CD14-positive monocyte (primary cell): ENCODE measurements around the gene TNFSF8. TPM values are rescaled to one million over a fixed set of nuclear protein-coding genes. Genes with fewer than 3 reads are reported as not detected.
A peak's percentile ranks its signal among the peaks of the same experiment; 100 is the strongest.

Experiments
- DNase-seq, 3 donors: peaks; one replicate each; pipeline ENCODE4 v3.0.0-alpha.2; 2011 to 2022
- H2AFZ ChIP-seq: 2 replicates; pipeline ENCODE4 v1.6.0; 2012; ENCODE audit warnings: mild to moderate bottlenecking, low read depth, low read length, inconsistent platforms; ENCODE audit not compliant: insufficient read depth, poor library complexity, severe bottlenecking
- H3K27ac ChIP-seq, 2 donors: 1 replicate in 1 of 2; 2 replicates in 1 of 2; pipeline ENCODE4 v1.5.1; 2012 to 2013; ENCODE audit warnings: low read length in 2 of 2, control low read depth in 1 of 2, inconsistent platforms in 1 of 2, low read depth in 1 of 2, mild to moderate bottlenecking in 1 of 2
- H3K27me3 ChIP-seq, 2 donors: one replicate each; pipeline versions ENCODE4 v1.6.0 to v1.6.1; 2011 to 2013; ENCODE audit warnings: low read length in 2 of 2; ENCODE audit not compliant: control insufficient read depth in 2 of 2, insufficient read depth in 2 of 2
- H3K36me3 ChIP-seq, 2 donors: replicated peaks in 1 of 2; 1 replicate in 1 of 2; 2 replicates in 1 of 2; pipeline versions ENCODE4 v1.5.1 to v1.6.1; 2012 to 2013; ENCODE audit warnings: low read length in 2 of 2, control low read depth in 1 of 2, inconsistent platforms in 1 of 2, mild to moderate bottlenecking in 1 of 2; ENCODE audit not compliant: insufficient read depth in 2 of 2, control insufficient read depth in 1 of 2
- H3K4me1 ChIP-seq, 2 donors: 1 replicate in 1 of 2; 2 replicates in 1 of 2; pipeline versions ENCODE4 v1.5.1 to v1.6.1; 2012 to 2013; ENCODE audit warnings: low read length in 2 of 2, control low read depth in 1 of 2, inconsistent platforms in 1 of 2, mild to moderate bottlenecking in 1 of 2, moderate library complexity in 1 of 2; ENCODE audit not compliant: insufficient read depth in 2 of 2, control insufficient read depth in 1 of 2
- H3K4me2 ChIP-seq: replicated peaks from 2 replicates; pipeline ENCODE3; 2012; ENCODE audit warnings: low read length, moderate library complexity, mild to moderate bottlenecking; ENCODE audit not compliant: poor library complexity, severe bottlenecking; ENCODE audit errors: extremely low read depth
- H3K4me3 ChIP-seq, 3 experiments: fragments of 200-600 bp in 1 of 3; sonication (generic) in 1 of 3; replicated peaks in 1 of 3; 1 replicate in 2 of 3; 2 replicates in 1 of 3; pipeline ENCODE4 v1.5.1; 2011 to 2013; ENCODE audit warnings: low read length in 3 of 3, mild to moderate bottlenecking in 3 of 3, control low read depth in 2 of 3, low read depth in 2 of 3, inconsistent platforms in 1 of 3, moderate library complexity in 1 of 3
- H3K79me2 ChIP-seq: 2 replicates; pipeline ENCODE4 v1.6.0; 2012; ENCODE audit warnings: mild to moderate bottlenecking, control low read depth, inconsistent platforms, low read length, moderate library complexity; ENCODE audit not compliant: insufficient read depth
- H3K9ac ChIP-seq: 2 replicates; pipeline ENCODE4 v1.6.0; 2017; ENCODE audit warnings: low read length, mild to moderate bottlenecking; ENCODE audit not compliant: insufficient read depth, poor library complexity, severe bottlenecking
- H3K9me3 ChIP-seq, 2 donors: replicated peaks in 1 of 2; 1 replicate in 1 of 2; 2 replicates in 1 of 2; pipeline versions ENCODE4 v1.5.1 to v1.6.1; 2012 to 2013; ENCODE audit warnings: low read length in 2 of 2, control low read depth in 1 of 2; ENCODE audit not compliant: control insufficient read depth in 1 of 2, insufficient read depth in 1 of 2
- H4K20me1 ChIP-seq: 2 replicates; pipeline ENCODE4 v1.6.0; 2012; ENCODE audit warnings: mild to moderate bottlenecking, low read length, control low read depth, moderate library complexity; ENCODE audit not compliant: insufficient read depth
- H3K27ac Mint-ChIP-seq, 7 donors: one replicate each; pipeline ENCODE4 v1.8.0; 2020; ENCODE audit warnings: mild to moderate bottlenecking in 7 of 7, mixed read lengths in 7 of 7, moderate library complexity in 6 of 7, inconsistent platforms in 2 of 7
- H3K27me3 Mint-ChIP-seq, 3 donors: one replicate each; pipeline ENCODE4 v1.8.0; 2021 to 2022; ENCODE audit warnings: low read depth in 3 of 3, mild to moderate bottlenecking in 3 of 3, mixed read lengths in 3 of 3, moderate library complexity in 3 of 3, inconsistent platforms in 1 of 3
- H3K36me3 Mint-ChIP-seq, 2 donors: one replicate each; pipeline ENCODE4 v1.8.0; 2020; ENCODE audit warnings: mixed read lengths in 2 of 2, inconsistent platforms in 1 of 2, mild to moderate bottlenecking in 1 of 2
- H3K4me1 Mint-ChIP-seq: one replicate; pipeline ENCODE4 v1.8.0; 2020; ENCODE audit warnings: mild to moderate bottlenecking, mixed read lengths
- H3K4me3 Mint-ChIP-seq, 2 donors: one replicate each; pipeline ENCODE4 v1.8.0; 2020; ENCODE audit warnings: mild to moderate bottlenecking in 2 of 2, mixed read lengths in 2 of 2, moderate library complexity in 1 of 2
- H3K9me3 Mint-ChIP-seq, 7 donors: one replicate each; pipeline ENCODE4 v1.8.0; 2020 to 2022; ENCODE audit warnings: mixed read lengths in 7 of 7, mild to moderate bottlenecking in 6 of 7, moderate library complexity in 6 of 7, inconsistent platforms in 2 of 7
- CTCF ChIP-seq: fragments of 200-600 bp; IDR thresholded peaks from one replicate; pipeline ENCODE4 v1.8.0; 2022; ENCODE audit warnings: antibody characterized with exemption, mild to moderate bottlenecking
- WGBS: methylation state at CpG from one replicate; pipeline ENCODE4 v1.1.5; 2013; ENCODE audit warnings: missing lambda C conversion rate; ENCODE audit not compliant: insufficient coverage; 5-methylcytosine and 5-hydroxymethylcytosine counted together
- intact Hi-C, 2 donors: fragments of 100-400 bp; cut with micrococcal nuclease; formaldehyde crosslinking; loops; one replicate each; pipeline versions ENCODE4 v1.15.0 to v1.15.1; 2023
- polyA plus RNA-seq, 3 donors: library from polyadenylated mRNA; depleted of rRNA in 1 of 3; unstranded in 2 of 3; stranded (reverse) in 1 of 3; fragments of 300-500 nt in 2 of 3; fragments of >200 nt in 1 of 3; fragmentation: Illumina TruSeq in 2 of 3; gene quantifications; 1 replicate in 2 of 3; 2 replicates in 1 of 3; pipeline ENCODE4 v1.2.3, GENCODE V29; 2012 to 2021

TNFSF8 gene
- polyA plus RNA-seq, 3 donors, result 27.8 to 42.9 (median 34.0) TPM

- H3K4me3 ChIP-seq, result peak overlapping the region in 1 of 3 experiments; percentile 21
Observed at GRCh38 chr9:114894609-114895433, 35.6 kb downstream of the TNFSF8 start.

More at GRCh38 chr9:114894609-114895433, 35.6 kb downstream of the TNFSF8 start:
- H3K27me3 Mint-ChIP-seq, result peaks cover 0 to 1% (median 0%) of the 10 kb centered on the region in 3 donors
- TF ChIP-seq CTCF, result no peak
- peaks cover 43% of the 10 kb centered on the region for H3K4me1 Mint-ChIP-seq
- intact Hi-C loops, result loop anchor here in 1 of 2 donors (2.0 to 10.0 kb wide), 4 partner anchors 62 to 158 kb away; partner anchors contain the start of gene TNFSF15
- H3K4me3 Mint-ChIP-seq, result peak overlapping the region in 1 of 2 donors; percentile 39
- no peaks in the 10 kb centered on the region for H3K79me2 ChIP-seq
- WGBS, result 61% methylated on average over 6 of the region's 7 CpGs
- no peak overlapping the region for H2AFZ ChIP-seq
- H4K20me1 ChIP-seq, result peaks cover 13% of the 10 kb centered on the region
- peaks cover 68 to 70% of the 10 kb centered on the region in 2 donors for H3K4me1 ChIP-seq
- peaks cover 4% of the 10 kb centered on the region in 2 donors for H3K36me3 Mint-ChIP-seq
- H3K27ac ChIP-seq, result peak overlapping the region in 1 of 2 donors; percentile 84
- H3K9me3 Mint-ChIP-seq, result peaks cover 0 to 3% (median 0%) of the 10 kb centered on the region in 7 donors
- H3K36me3 ChIP-seq, result no peaks in the 10 kb centered on the region
- H3K27me3 ChIP-seq, result no peaks in the 10 kb centered on the region
- H3K27ac Mint-ChIP-seq, result peak overlapping the region; percentile 84 to 97 (median 92)
- H3K9me3 ChIP-seq, result no peaks in the 10 kb centered on the region
- peak overlapping the region; percentile 32 for H3K4me2 ChIP-seq
- DNase-seq, result peak; percentile 74 to 92 (median 85)
- H3K9ac ChIP-seq, result peak overlapping the region; percentile 6
